Activated CD4-positive, alpha-beta T cell treated with anti-CD3 and anti-CD28 coated beads for 48 hours (primary cell): ENCODE data around the gene SCRN1.
"Not testable (repeated sequence)": the region's sequence is repeated elsewhere in the genome, so short reads cannot be mapped to it uniquely, and the experiment has no call there.

Source experiments
- DNase-seq: peaks from one replicate; pipeline ENCODE4 v3.0.0-alpha.2; 2020

Gene SCRN1

GRCh38 chr7:29924006-29924405 is 65.6 kb downstream of the SCRN1 start:
- DNase-seq, result no peak

GRCh38 chr7:29922921-29923700 is 66.5 kb downstream of the SCRN1 start:
- DNase-seq, result no peak

GRCh38 chr7:29921404-29922010 is 68.1 kb downstream of the SCRN1 start:
- DNase-seq, result peak; percentile 48

GRCh38 chr7:29920491-29920890 is 69.1 kb downstream of the SCRN1 start:
- DNase-seq, result no peak

- no peak for DNase-seq
Observed at GRCh38 chr7:29919790-29920189, 69.8 kb downstream of the SCRN1 start.

GRCh38 chr7:29918850-29919249 is 70.8 kb downstream of the SCRN1 start:
- no peak for DNase-seq

GRCh38 chr7:29917641-29918040 is 72.0 kb downstream of the SCRN1 start:
- DNase-seq, result no peak

GRCh38 chr7:29915481-29916215 is 74.0 kb downstream of the SCRN1 start:
- DNase-seq, result no peak

- DNase-seq, result no peak
Observed at GRCh38 chr7:29914180-29914579, 75.4 kb downstream of the SCRN1 start.

GRCh38 chr7:29906200-29907022 is 83.2 kb downstream of the SCRN1 start:
- DNase-seq, result no peak

GRCh38 chr7:29900745-29901144 is 88.9 kb downstream of the SCRN1 start:
- DNase-seq, result no peak

- DNase-seq, result no peak
Observed at GRCh38 chr7:29898301-29898700, 91.3 kb downstream of the SCRN1 start.

- no peak for DNase-seq
Observed at GRCh38 chr7:29896685-29897411, 92.8 kb downstream of the SCRN1 start.

GRCh38 chr7:29895559-29895958 is 94.0 kb downstream of the SCRN1 start:
- DNase-seq, result no peak

- no peak for DNase-seq
Observed at GRCh38 chr7:29894256-29894655, 95.3 kb downstream of the SCRN1 start.

- DNase-seq, result no peak
Observed at GRCh38 chr7:29893351-29893965, 96.1 kb downstream of the SCRN1 start.

GRCh38 chr7:29892231-29892630 is 97.4 kb downstream of the SCRN1 start:
- DNase-seq, result no peak

- DNase-seq, result no peak
Observed at GRCh38 chr7:29891766-29892165, 97.8 kb downstream of the SCRN1 start.

- not testable (repeated sequence) for DNase-seq
Observed at GRCh38 chr7:29890786-29891185, 98.8 kb downstream of the SCRN1 start.

- no peak for DNase-seq
Observed at GRCh38 chr7:29890251-29890650, 99.3 kb downstream of the SCRN1 start.

GRCh38 chr7:29889288-29889687 is 100.3 kb downstream of the SCRN1 start:
- no peak for DNase-seq

- DNase-seq, result no peak
Observed at GRCh38 chr7:29888006-29888405, 101.6 kb downstream of the SCRN1 start.
